ENCODE results near the gene FAM81A.

FAM81A gene

GRCh38 chr15:59556380-59556779, 118.4 kb downstream of the FAM81A start:
- H3K9me3 Mint-ChIP-seq = no peaks in the 10 kb centered on the region
- no peaks in the 10 kb centered on the region for H3K4me1 Mint-ChIP-seq (ENCODE audit: low read depth)
- no peak overlapping the region for H3K4me3 Mint-ChIP-seq
- no peak overlapping the region for H3K27ac Mint-ChIP-seq
- no peaks in the 10 kb centered on the region for H3K36me3 Mint-ChIP-seq (ENCODE audit: low read depth)
- H3K27me3 Mint-ChIP-seq = no peaks in the 10 kb centered on the region

- no peak overlapping the region for H3K4me3 Mint-ChIP-seq
These were observed 119.6 kb downstream of the FAM81A start for GRCh38 chr15:59557581-59557980.

GRCh38 chr15:59558851-59559250, 120.9 kb downstream of the FAM81A start:
- Mint-ChIP-seq H3K27me3 (no peaks in the 10 kb centered on the region), H3K36me3 (ENCODE audit: low read depth) (no peaks in the 10 kb centered on the region), H3K4me3 (no peak overlapping the region), H3K9me3 (no peaks in the 10 kb centered on the region), H3K4me1 (ENCODE audit: low read depth) (no peaks in the 10 kb centered on the region), H3K27ac (no peak overlapping the region)

More at GRCh38 chr15:59557581-59557980, 119.6 kb downstream of the FAM81A start:
- H3K27me3 Mint-ChIP-seq = no peaks in the 10 kb centered on the region
- no peak overlapping the region for H3K27ac Mint-ChIP-seq
- no peaks in the 10 kb centered on the region for H3K4me1 Mint-ChIP-seq (ENCODE audit: low read depth)
- no peaks in the 10 kb centered on the region for H3K36me3 Mint-ChIP-seq (ENCODE audit: low read depth)
- no peaks in the 10 kb centered on the region for H3K9me3 Mint-ChIP-seq

- no peaks in the 10 kb centered on the region for H3K36me3 Mint-ChIP-seq (ENCODE audit: low read depth)
- no peak overlapping the region for H3K4me3 Mint-ChIP-seq
- H3K9me3 Mint-ChIP-seq = no peaks in the 10 kb centered on the region
- no peaks in the 10 kb centered on the region for H3K4me1 Mint-ChIP-seq (ENCODE audit: low read depth)
- H3K27ac Mint-ChIP-seq = no peak overlapping the region
- no peaks in the 10 kb centered on the region for H3K27me3 Mint-ChIP-seq
These were observed 123.6 kb downstream of the FAM81A start for GRCh38 chr15:59561547-59561946.

GRCh38 chr15:59562448-59563186, 124.6 kb downstream of the FAM81A start:
- Mint-ChIP-seq H3K36me3 (ENCODE audit: low read depth) (no peaks in the 10 kb centered on the region), H3K27me3 (no peaks in the 10 kb centered on the region), H3K4me1 (ENCODE audit: low read depth) (no peaks in the 10 kb centered on the region), H3K4me3 (no peak overlapping the region), H3K9me3 (no peaks in the 10 kb centered on the region), H3K27ac (no peak overlapping the region)

GRCh38 chr15:59565299-59565698, 127.3 kb downstream of the FAM81A start:
- no peaks in the 10 kb centered on the region for H3K9me3 Mint-ChIP-seq
- no peak overlapping the region for H3K4me3 Mint-ChIP-seq
- no peaks in the 10 kb centered on the region for H3K4me1 Mint-ChIP-seq (ENCODE audit: low read depth)
- H3K27ac Mint-ChIP-seq = no peak overlapping the region
- no peaks in the 10 kb centered on the region for H3K36me3 Mint-ChIP-seq (ENCODE audit: low read depth)
- no peaks in the 10 kb centered on the region for H3K27me3 Mint-ChIP-seq

- H3K9me3 Mint-ChIP-seq = no peaks in the 10 kb centered on the region
- H3K27me3 Mint-ChIP-seq = no peaks in the 10 kb centered on the region
- H3K4me1 Mint-ChIP-seq (ENCODE audit: low read depth) = no peaks in the 10 kb centered on the region
- H3K27ac Mint-ChIP-seq = no peak overlapping the region
- H3K36me3 Mint-ChIP-seq (ENCODE audit: low read depth) = no peaks in the 10 kb centered on the region
- H3K4me3 Mint-ChIP-seq = no peak overlapping the region
These were observed 129.3 kb downstream of the FAM81A start for GRCh38 chr15:59567324-59567723.

- no peaks in the 10 kb centered on the region for H3K36me3 Mint-ChIP-seq (ENCODE audit: low read depth)
- no peak overlapping the region for H3K27ac Mint-ChIP-seq
- no peak overlapping the region for H3K4me3 Mint-ChIP-seq
- H3K4me1 Mint-ChIP-seq (ENCODE audit: low read depth) = no peaks in the 10 kb centered on the region
- H3K9me3 Mint-ChIP-seq = no peaks in the 10 kb centered on the region
- H3K27me3 Mint-ChIP-seq = no peaks in the 10 kb centered on the region
These were observed 131.5 kb downstream of the FAM81A start for GRCh38 chr15:59569477-59569876.

GRCh38 chr15:59570315-59570714, 132.3 kb downstream of the FAM81A start:
- H3K4me1 Mint-ChIP-seq (ENCODE audit: low read depth) = no peaks in the 10 kb centered on the region
- H3K27me3 Mint-ChIP-seq = no peaks in the 10 kb centered on the region
- no peaks in the 10 kb centered on the region for H3K36me3 Mint-ChIP-seq (ENCODE audit: low read depth)
- no peak overlapping the region for H3K27ac Mint-ChIP-seq
- H3K9me3 Mint-ChIP-seq = no peaks in the 10 kb centered on the region
- H3K4me3 Mint-ChIP-seq = no peak overlapping the region

- Mint-ChIP-seq H3K9me3 (no peaks in the 10 kb centered on the region), H3K36me3 (ENCODE audit: low read depth) (no peaks in the 10 kb centered on the region), H3K27ac (no peak overlapping the region), H3K4me3 (no peak overlapping the region), H3K27me3 (no peaks in the 10 kb centered on the region), H3K4me1 (ENCODE audit: low read depth) (no peaks in the 10 kb centered on the region)
These were observed 133.6 kb downstream of the FAM81A start for GRCh38 chr15:59571606-59572005.

Measured in stimulated activated naive CD8-positive, alpha-beta T cell treated with anti-CD3 and anti-CD28 coated beads, Interleukin-15, Interleukin-2, amounts not matched to agents 100 ng/mL and 50 ng/mL, for 24 hours (primary cell).